ENCODE results near the gene COL8A2.

The COL8A2 gene

GRCh38 chr1:36088577-36089392, 36.2 kb downstream of the COL8A2 start, which contains the start of gene ADPRS:
ADPRS (plus strand) TSS chr1:36088892; CDS start chr1:36088905, 13 bp downstream.
- no peak for FAIRE-seq

- no peak for FAIRE-seq
Observed at GRCh38 chr1:36088265-36088576, 36.8 kb downstream of the COL8A2 start.

- no peak for FAIRE-seq
Observed at GRCh38 chr1:36087233-36088123, 37.5 kb downstream of the COL8A2 start.

- no peak for FAIRE-seq
Observed at GRCh38 chr1:36086529-36087232, 38.3 kb downstream of the COL8A2 start.

DNA sequence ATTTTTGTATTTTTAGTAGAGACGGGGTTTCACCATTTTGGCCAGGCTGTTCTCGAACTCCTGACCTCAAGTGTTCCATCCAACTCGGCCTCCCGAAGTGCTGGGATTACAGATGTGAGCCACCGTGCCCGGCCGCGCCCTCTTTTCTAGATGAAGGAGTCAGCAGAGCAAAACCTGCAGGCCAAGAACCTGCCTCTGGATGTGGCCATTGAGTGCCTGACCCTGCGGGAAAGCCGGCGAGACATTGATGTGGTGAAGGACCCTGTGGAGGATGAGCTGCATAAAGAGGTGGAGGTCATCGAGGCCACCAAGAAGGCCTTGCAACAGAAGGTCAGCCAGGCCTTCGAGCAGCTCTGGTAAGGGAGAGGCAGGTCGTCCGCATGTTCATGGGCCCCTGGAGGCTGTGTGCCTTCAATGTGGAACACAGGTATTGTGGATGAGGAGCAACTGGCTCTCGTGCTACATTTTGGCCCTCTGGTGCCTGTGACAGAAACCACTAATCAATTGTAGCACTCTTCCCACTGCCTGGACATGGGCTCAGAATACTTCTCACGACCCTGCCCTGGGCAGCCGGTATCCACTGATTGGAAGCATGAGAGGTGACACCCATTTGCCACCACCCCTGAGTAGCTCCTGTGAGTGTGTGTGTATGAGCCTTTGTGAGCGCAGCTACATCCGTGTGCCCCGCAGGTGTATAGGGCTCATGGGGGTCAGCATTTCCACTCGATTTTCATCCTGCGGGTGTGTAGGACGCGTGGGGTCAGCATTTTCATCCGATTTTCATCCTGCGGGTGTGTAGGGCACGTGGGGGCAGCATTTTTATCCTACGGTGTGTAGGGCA, 39.1 kb downstream of the COL8A2 start:
- FAIRE-seq: no peak

DNA sequence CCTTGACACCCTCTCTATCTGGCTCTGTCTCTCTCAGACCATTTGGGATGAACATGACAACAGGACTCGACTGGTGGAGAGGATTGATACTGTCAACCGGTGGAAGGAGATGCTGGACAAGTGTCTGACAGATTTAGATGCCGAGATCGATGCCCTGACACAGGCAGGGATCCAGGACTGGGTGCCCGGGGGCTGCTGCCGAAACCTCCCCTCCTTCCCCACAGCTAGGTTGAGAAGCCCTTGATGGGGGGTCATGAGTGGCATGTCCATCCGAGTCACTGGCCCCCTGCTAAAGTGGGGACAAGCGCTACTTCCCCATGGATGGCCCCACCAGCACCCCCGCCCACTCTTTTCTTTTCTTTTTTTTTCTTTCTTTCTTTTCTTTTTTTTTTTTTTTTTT, 39.9 kb downstream of the COL8A2 start:
- no peak for FAIRE-seq

DNA sequence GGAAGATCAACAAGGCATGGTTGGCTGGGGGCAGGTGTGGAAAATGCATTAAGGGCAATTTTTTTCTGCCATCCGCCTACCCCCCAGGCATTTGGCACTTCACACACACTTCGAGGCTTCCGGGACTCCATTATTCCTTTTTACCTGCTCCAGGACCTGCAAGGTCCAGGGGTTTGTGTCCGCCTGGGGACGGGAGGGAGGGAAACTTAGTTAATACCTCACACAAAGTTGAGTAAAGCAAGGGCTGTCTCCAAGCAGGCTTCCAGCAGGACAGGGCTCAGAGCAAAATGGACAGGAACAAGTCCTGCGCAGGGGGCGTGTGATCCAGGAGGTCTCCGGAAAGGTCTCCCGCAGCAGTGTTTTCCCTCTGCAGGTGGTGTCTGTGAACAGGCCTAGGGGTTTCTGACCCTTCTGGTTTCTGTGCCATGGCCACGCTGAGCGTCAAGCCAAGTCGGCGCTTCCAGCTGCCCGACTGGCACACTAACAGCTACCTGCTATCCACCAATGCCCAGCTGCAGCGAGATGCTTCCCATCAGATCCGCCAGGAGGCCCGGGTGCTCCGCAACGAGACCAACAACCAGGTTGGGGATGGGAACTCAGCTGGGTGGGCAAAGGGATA, 40.4 kb downstream of the COL8A2 start:
- no peak for FAIRE-seq

- FAIRE-seq: no peak
Observed at GRCh38 chr1:36083635-36084496, 41.2 kb downstream of the COL8A2 start, which contains the start of gene TEKT2. TEKT2 (plus strand) TSS chr1:36084094; CDS start chr1:36084922, 828 bp downstream.

DNA sequence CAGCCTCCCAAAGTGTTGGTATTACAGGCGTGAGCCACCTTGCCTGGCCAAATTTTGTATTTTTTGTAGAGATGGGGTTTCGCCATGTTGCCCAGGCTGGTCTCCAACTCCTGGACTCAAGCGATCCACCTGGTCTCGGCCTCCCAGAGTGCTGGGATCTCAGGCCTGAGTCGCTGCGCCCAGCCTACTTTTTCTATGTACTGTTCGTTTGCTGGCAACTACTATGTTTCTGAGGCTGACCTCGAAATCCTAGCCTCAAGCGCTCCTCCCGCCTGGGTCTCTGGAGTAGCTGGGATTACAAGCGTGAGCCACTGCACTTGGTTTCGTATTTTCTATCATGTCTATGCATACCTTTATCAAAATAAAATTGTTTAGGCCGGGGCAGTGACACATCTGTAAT, 41.8 kb downstream of the COL8A2 start:
- no peak for FAIRE-seq

- no peak for FAIRE-seq
Observed at GRCh38 chr1:36081926-36082485, 43.0 kb downstream of the COL8A2 start.

- no peak for FAIRE-seq
Observed at GRCh38 chr1:36080801-36081200, 44.2 kb downstream of the COL8A2 start.

GRCh38 chr1:36080236-36080635, 44.8 kb downstream of the COL8A2 start:
- FAIRE-seq: no peak

DNA sequence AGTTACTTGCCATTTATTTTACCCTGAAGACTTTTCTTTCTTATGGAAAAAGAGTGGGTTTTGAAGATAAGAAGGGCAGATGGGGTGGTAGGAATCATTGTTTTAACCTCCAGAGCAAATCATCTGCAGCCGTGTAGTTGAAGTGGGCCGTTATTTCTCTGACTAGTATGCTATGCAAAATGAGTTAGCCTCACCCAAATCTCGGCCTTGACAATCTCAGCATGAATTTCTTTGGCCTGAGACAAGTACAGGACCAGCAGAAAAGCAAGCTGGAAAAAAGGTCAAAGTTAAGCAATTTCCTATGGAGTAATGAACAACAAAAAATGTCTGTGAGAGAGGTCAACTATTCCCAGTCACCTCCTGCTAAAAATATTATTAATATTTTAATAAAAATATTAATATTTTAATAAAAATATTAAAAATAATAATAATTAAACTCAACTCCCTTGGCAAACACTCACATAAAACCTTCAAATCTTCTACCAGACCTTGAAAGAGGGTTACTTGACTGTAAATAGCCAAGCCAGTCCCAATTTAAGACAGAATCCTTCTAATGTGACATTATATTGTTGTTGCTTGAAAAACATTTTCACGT, 47.9 kb downstream of the COL8A2 start:
- no peak for FAIRE-seq

GRCh38 chr1:36070349-36070748, 54.7 kb downstream of the COL8A2 start:
- FAIRE-seq: peak; percentile 21

DNA sequence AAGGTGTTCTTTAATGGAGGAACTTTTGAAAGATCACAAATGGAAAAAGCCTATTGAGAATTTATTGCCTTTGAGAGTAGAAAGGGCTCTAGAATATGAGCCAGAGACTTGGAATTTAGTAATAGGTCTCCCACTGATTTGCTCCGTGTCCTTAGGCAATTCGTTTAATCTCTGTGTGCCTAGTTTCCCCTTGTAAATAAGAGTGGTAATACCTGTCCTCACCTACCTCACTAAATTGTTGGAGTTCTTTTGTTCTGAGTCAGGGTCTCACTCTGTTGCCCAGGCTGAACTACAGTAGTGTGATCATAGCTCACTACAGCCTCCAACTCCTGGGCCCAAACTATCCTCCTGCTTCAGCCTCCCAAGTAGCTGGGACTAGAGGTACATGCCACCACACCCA, 56.2 kb downstream of the COL8A2 start:
- FAIRE-seq: peak; percentile 100

GRCh38 chr1:36067871-36068270, 57.2 kb downstream of the COL8A2 start:
- peak; percentile 74 for FAIRE-seq

DNA sequence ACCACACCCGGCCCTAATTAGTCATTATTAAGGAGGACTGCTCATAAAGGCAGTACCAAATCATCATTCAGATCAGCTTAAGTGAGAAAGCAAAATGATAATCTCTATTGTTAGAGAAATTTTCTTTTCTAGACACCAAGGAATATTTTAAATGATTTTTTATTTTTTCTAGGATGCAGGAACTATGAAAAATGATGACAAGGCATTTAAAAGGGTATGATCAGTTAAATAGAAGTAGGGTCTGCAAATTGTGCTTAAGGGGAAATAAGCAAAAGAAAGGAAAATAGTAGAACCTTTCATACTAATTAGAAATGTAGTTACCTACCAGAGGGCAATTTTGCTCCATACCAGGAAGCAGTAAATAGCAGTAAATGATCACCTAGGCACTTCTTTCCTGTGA, 62.7 kb downstream of the COL8A2 start:
- FAIRE-seq: no peak

GRCh38 chr1:36055706-36056105, 69.3 kb downstream of the COL8A2 start:
- FAIRE-seq: no peak

DNA sequence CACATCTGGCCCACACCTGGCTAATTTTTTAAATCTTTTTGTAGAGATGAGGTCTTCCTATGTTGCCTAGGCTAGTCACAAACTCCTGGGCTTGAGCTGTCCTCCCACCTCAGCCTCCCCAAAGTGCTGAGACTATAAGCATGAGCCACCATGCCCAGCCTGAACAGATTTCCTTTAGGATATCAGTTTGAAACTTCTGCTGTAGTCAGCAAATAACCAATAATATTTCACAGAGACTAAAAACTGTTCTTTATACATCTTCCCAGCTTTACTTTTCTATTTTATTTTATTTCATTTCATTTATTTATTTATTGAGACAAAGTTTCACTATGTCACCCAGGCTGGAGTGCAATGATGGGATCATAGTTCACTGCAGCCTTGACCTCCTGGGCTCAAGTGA, 71.0 kb downstream of the COL8A2 start:
- no peak for FAIRE-seq

- no peak for FAIRE-seq
Observed at GRCh38 chr1:36051821-36052220, 73.2 kb downstream of the COL8A2 start.
